ENCODE results near the gene EYA2.

The EYA2 gene

GRCh38 chr20:47213966-47214365 is 319.3 kb downstream of the EYA2 start:
- Histone ChIP-seq H3K27ac (no peak overlapping the region), H3K4me3 (no peak overlapping the region), H3K9me3 (no peaks in the 10 kb centered on the region), H3K36me3 (peaks cover 60 to 83% (median 64%) of the 10 kb centered on the region in 3 donors), H3K27me3 (no peaks in the 10 kb centered on the region), H3K4me1 (peaks cover 0 to 6% (median 0%) of the 10 kb centered on the region in 4 donors)
- no peak for TF ChIP-seq CTCF (IDR thresholded peaks at IDR 0.05)
- intact Hi-C loops (cut with DNase I; ENCODE audit: low total_unique reads), result no loop called here
- no peak for DNase-seq

GRCh38 chr20:47215653-47216397 is 321.2 kb downstream of the EYA2 start:
- Histone ChIP-seq H3K9me3 (no peaks in the 10 kb centered on the region), H3K27ac (no peak overlapping the region), H3K4me1 (peaks cover 0 to 6% (median 0%) of the 10 kb centered on the region in 4 donors), H3K36me3 (peaks cover 51 to 88% (median 62%) of the 10 kb centered on the region in 3 donors), H3K27me3 (no peaks in the 10 kb centered on the region), H3K4me3 (no peak overlapping the region)
- DNase-seq, result no peak
- no peak for TF ChIP-seq CTCF (IDR thresholded peaks at IDR 0.05)
- intact Hi-C loops (cut with DNase I; ENCODE audit: low total_unique reads), result no loop called here

- H3K4me1 ChIP-seq, result peaks cover 0 to 6% (median 0%) of the 10 kb centered on the region in 4 donors
- H3K27me3 ChIP-seq, result no peaks in the 10 kb centered on the region
- H3K4me3 ChIP-seq, result no peak overlapping the region
- H3K27ac ChIP-seq, result no peak overlapping the region
- no peaks in the 10 kb centered on the region for H3K9me3 ChIP-seq
- intact Hi-C loops (cut with DNase I; ENCODE audit: low total_unique reads), result no loop called here
- no peak for DNase-seq
- peaks cover 51 to 88% (median 62%) of the 10 kb centered on the region in 3 donors for H3K36me3 ChIP-seq
- no peak for TF ChIP-seq CTCF (IDR thresholded peaks at IDR 0.05)
Observed at GRCh38 chr20:47216819-47217410, 322.3 kb downstream of the EYA2 start.

- H3K4me1 ChIP-seq, result peaks cover 0 to 6% (median 0%) of the 10 kb centered on the region in 4 donors
- intact Hi-C loops (cut with DNase I; ENCODE audit: low total_unique reads), result no loop called here
- peaks cover 50 to 88% (median 59%) of the 10 kb centered on the region in 3 donors for H3K36me3 ChIP-seq
Observed at GRCh38 chr20:47217482-47218446, 323.1 kb downstream of the EYA2 start.

More at GRCh38 chr20:47217482-47218446, 323.1 kb downstream of the EYA2 start:
- TF ChIP-seq CTCF (IDR thresholded peaks at IDR 0.05), result no peak
- H3K27ac ChIP-seq, result no peak overlapping the region
- no peak overlapping the region for H3K4me3 ChIP-seq
- DNase-seq, result no peak
- no peaks in the 10 kb centered on the region for H3K9me3 ChIP-seq
- no peaks in the 10 kb centered on the region for H3K27me3 ChIP-seq

Measured in tibial artery (tissue), 4 donors.